GM18517 (cell line): Measurements from ENCODE around the gene CHPF.

Experiments used
- ATAC-seq: cut with Tn5 transposase; IDR thresholded peaks from one replicate; pipeline ENCODE4 v1.9.1; 2021; ENCODE audit warnings: mild to moderate bottlenecking, moderate library complexity; ENCODE audit not compliant: unreplicated experiment

The CHPF gene

GRCh38 chr2:219533930-219534661 lies 9.5 kb downstream of the CHPF start:
- ATAC-seq = no peak

- ATAC-seq = no peak
Observed at GRCh38 chr2:219532378-219532649, 11.3 kb downstream of the CHPF start.

- no peak for ATAC-seq
Observed at GRCh38 chr2:219531639-219532377, 11.8 kb downstream of the CHPF start.

GRCh38 chr2:219530048-219530963 lies 13.3 kb downstream of the CHPF start:
- ATAC-seq = peak; percentile 81

- ATAC-seq = no peak
Observed at GRCh38 chr2:219527472-219527871, 16.1 kb downstream of the CHPF start.

- ATAC-seq = no peak
Observed at GRCh38 chr2:219527076-219527394, 16.6 kb downstream of the CHPF start.

- no peak for ATAC-seq
Observed at GRCh38 chr2:219526320-219527075, 17.1 kb downstream of the CHPF start.

- ATAC-seq = no peak
Observed at GRCh38 chr2:219525533-219526232, 17.9 kb downstream of the CHPF start.

- ATAC-seq = no peak
Observed at GRCh38 chr2:219524817-219525216, 18.8 kb downstream of the CHPF start.

- no peak for ATAC-seq
Observed at GRCh38 chr2:219523031-219523671, 20.5 kb downstream of the CHPF start.

GRCh38 chr2:219522111-219523030 lies 21.2 kb downstream of the CHPF start:
- no peak for ATAC-seq

GRCh38 chr2:219521066-219521880 lies 22.3 kb downstream of the CHPF start:
- ATAC-seq = no peak

- ATAC-seq = no peak
Observed at GRCh38 chr2:219520079-219520478, 23.5 kb downstream of the CHPF start.

- ATAC-seq = no peak
Observed at GRCh38 chr2:219519526-219519916, 24.1 kb downstream of the CHPF start.

GRCh38 chr2:219517954-219518778 lies 25.4 kb downstream of the CHPF start:
- no peak for ATAC-seq

- ATAC-seq = no peak
Observed at GRCh38 chr2:219516888-219517287, 26.7 kb downstream of the CHPF start.
